ENCODE data around the gene PYCARD.

PYCARD gene

DNA sequence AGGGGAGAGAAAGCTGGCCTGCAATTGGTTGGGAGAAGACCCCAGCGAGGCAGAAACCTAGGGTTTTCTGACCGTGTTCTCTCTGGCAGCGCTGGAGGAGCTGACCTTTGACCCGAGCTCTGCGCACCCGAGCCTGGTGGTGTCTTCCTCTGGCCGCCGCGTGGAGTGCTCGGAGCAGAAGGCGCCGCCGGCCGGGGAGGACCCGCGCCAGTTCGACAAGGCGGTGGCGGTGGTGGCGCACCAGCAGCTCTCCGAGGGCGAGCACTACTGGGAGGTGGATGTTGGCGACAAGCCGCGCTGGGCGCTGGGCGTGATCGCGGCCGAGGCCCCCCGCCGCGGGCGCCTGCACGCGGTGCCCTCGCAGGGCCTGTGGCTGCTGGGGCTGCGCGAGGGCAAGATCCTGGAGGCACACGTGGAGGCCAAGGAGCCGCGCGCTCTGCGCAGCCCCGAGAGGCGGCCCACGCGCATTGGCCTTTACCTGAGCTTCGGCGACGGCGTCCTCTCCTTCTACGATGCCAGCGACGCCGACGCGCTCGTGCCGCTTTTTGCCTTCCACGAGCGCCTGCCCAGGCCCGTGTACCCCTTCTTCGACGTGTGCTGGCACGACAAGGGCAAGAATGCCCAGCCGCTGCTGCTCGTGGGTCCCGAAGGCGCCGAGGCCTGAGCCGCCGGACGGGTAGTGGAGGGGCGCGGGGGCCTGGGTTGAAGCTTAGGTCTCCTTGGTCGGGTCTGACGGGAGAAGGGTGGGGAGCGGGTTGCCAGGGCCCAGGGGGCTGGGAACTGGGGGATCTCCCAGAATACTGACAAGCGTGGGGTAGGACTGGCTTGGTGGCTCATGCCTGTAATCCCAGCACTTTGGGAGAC, 21.8 kb upstream of the PYCARD start:
- in situ Hi-C loops (cut with HindIII; ENCODE audit: low sequenced_read_pairs): no loop called here
- H3K4me3 ChIP-seq (ENCODE audit: low read depth, low read length): no peak overlapping the region
- TF ChIP-seq, protein P1, sequence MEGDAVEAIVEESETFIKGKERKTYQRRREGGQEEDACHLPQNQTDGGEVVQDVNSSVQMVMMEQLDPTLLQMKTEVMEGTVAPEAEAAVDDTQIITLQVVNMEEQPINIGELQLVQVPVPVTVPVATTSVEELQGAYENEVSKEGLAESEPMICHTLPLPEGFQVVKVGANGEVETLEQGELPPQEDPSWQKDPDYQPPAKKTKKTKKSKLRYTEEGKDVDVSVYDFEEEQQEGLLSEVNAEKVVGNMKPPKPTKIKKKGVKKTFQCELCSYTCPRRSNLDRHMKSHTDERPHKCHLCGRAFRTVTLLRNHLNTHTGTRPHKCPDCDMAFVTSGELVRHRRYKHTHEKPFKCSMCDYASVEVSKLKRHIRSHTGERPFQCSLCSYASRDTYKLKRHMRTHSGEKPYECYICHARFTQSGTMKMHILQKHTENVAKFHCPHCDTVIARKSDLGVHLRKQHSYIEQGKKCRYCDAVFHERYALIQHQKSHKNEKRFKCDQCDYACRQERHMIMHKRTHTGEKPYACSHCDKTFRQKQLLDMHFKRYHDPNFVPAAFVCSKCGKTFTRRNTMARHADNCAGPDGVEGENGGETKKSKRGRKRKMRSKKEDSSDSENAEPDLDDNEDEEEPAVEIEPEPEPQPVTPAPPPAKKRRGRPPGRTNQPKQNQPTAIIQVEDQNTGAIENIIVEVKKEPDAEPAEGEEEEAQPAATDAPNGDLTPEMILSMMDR (IDR thresholded peaks at IDR 0.05; ENCODE audit: low read depth, low read length): no peak
- DNase-seq (ENCODE audit: low read depth, low spot score): no peak

DNA sequence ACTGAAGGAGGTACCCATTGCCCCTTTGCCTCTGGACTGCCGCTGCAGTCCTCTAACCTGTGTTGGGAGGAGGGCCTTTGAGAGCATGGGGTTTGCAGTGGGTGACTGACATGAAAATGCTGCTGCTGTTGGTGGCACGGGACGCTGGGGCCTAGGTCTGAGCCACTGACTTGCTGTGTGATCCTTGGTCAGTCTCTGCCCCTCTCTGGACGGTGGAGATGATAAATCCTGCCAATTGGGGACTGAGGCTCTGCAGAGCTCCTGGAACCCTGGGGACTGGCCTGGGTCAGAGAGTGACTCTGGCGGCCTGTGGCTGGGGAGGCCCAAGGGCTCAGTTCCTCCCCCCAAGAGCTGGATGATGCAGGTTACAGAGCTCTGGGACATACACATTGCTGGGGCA, 20.5 kb upstream of the PYCARD start:
- TF ChIP-seq, protein P1 (IDR thresholded peaks at IDR 0.05; ENCODE audit: low read depth, low read length): no peak
- in situ Hi-C loops (cut with HindIII; ENCODE audit: low sequenced_read_pairs): no loop called here
- H3K4me3 ChIP-seq (ENCODE audit: low read depth, low read length): no peak overlapping the region
- no peak for DNase-seq (ENCODE audit: low read depth, low spot score)

DNA sequence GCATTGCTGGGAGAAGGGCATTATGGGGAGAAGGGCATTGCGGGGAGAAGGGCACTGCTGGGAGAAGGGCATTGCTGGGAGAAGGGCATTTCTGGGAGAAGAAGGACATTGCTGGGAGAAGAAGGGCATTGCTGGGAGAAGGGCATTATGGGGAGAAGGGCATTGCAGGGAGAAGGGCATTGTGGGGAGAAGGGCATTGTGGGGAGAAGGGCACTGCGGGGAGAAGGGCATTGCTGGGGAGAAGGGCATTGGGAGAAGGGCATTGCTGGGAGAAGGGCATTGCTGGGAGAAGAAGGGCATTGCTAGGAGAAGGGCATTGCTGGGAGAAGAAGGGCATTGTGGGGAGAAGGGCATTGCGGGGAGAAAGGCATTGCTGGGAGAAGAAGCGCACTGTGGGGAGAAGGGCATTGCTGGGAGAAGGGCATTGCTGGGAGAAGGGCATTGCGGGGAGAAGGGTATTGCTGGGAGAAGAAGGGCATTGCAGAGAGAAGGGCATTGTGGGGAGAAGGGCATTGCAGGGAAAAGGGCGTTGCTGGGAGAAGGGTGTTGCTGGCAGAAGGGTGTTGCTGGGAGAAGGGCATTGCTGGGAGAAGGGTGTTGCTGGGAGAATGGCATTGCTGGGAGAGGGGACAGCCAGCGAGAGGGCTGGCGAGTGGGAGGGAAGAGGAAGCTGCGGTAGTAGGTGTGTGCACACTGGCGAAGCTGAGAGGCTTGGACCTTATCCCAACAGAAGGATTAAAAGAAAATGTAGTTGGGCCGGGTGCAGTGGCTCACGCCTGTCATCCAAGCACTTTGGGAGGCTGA, 19.0 kb upstream of the PYCARD start:
- TF ChIP-seq, protein P1 (IDR thresholded peaks at IDR 0.05; ENCODE audit: low read depth, low read length): no peak
- in situ Hi-C loops (cut with HindIII; ENCODE audit: low sequenced_read_pairs): no loop called here
- H3K4me3 ChIP-seq (ENCODE audit: low read depth, low read length): no peak overlapping the region
- no peak for DNase-seq (ENCODE audit: low read depth, low spot score)

DNA sequence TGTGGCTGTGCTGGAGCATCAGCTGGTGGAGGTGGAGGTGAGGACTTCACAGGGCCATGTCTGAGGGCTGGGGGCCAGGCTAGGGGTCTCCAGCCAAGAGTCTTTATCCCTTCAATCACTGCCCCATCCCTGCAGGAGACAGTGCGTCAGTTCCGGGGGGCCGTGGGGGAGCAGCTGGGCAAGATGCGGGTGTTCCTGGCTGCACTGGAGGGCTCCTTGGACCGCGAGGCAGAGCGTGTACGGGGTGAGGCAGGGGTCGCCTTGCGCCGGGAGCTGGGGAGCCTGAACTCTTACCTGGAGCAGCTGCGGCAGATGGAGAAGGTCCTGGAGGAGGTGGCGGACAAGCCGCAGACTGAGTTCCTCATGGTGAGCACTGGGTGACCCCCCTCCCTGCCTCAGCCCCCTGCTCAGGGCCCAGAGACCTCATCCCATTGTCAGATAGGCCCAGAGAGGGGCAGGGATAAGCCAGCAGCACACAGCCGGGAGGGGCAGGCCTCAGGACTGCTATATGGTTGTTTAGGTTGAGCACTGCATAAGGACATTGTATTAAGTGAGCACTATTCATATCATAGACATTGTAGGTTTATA, 16.7 kb upstream of the PYCARD start:
- no peak for DNase-seq (ENCODE audit: low read depth, low spot score)
- in situ Hi-C loops (cut with HindIII; ENCODE audit: low sequenced_read_pairs): no loop called here
- TF ChIP-seq, protein P1 (IDR thresholded peaks at IDR 0.05; ENCODE audit: low read depth, low read length): no peak
- no peak overlapping the region for H3K4me3 ChIP-seq (ENCODE audit: low read depth, low read length)

DNA sequence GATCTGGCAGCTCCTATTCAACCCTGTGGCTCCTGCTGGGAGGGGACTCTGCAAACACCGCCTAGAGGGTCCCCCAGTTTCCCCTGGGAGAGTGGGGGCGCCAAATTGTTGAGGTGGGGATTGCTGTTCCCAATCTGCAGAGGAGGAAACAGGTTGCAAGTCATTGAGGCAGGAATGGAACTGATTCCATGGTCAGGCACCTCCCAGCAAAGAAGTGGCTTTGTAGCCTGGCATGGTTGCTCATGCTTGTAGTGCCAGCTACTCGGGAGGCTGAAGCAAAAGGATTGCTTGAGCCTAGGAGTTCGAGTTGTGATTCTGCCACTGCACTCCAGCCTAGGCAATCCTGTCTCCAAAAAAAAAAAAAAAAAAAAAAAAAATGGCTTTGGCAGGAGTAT, 14.6 kb upstream of the PYCARD start:
- H3K4me3 ChIP-seq (ENCODE audit: low read depth, low read length): no peak overlapping the region
- no peak for DNase-seq (ENCODE audit: low read depth, low spot score)
- TF ChIP-seq, protein P1 (IDR thresholded peaks at IDR 0.05; ENCODE audit: low read depth, low read length): no peak
- in situ Hi-C loops (cut with HindIII; ENCODE audit: low sequenced_read_pairs): no loop called here

DNA sequence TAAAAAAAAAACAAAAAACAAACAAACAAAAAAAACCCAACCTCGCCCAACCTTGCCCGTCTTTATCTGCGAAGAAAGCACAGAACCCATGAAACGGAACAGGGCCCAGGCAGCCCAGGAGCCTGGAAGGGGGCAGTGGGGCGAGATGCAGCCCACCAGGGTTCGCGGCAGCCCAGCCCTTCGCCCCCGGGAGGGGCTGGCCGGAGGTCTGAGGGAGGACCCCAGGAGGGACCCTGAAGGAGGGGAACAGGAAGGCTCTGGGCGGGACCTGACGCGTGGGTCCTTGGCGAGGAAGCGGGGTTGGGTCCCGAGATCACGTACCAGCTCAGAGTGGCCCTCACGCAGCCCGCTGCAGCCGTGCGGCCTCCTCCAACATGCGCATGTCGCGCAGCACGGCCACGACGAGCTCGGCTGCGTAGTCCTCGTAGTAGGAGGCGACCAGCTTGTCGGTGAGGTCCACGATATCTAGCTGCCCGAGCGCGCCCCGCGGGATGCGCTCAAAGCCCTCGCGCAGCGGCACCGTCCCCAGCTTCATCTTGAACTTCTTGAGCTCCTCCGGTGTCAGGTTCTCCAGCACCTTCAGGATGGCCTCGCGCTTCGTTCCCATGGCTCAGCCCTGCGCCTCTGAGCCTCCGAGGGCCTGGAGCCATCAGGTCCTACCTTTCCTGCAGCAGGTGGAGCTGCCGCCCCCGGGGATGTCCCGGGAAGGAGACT, 14.0 kb upstream of the PYCARD start, which contains the start of gene PYDC1:
Gene PYDC1 (minus strand): TSS at position 714 of the 714 bp plus-strand sequence. CDS start 107 bp downstream, at position 607.
- TF ChIP-seq, protein P1 (IDR thresholded peaks at IDR 0.05; ENCODE audit: low read depth, low read length): no peak
- no peak within 1 kb of the TSS for H3K4me3 ChIP-seq (ENCODE audit: low read depth, low read length)
- in situ Hi-C loops (cut with HindIII; ENCODE audit: low sequenced_read_pairs): no loop called here
- no peak for DNase-seq (ENCODE audit: low read depth, low spot score)

All from astrocyte of the spinal cord (primary cell).